DOHH2 (cell line): ENCODE measurements around the gene USPL1.

Experiments used
- H3F3A ChIP-seq: fragments of 200-600 bp; sonication (generic), shearing (Covaris generic); 2 replicates; pipeline ENCODE4 v1.6.0; 2016; ENCODE audit warnings: antibody characterized with exemption, mild to moderate bottlenecking; ENCODE audit not compliant: control insufficient read depth, insufficient read depth
- H3K27ac ChIP-seq: fragments of 200-600 bp; sonication (generic); 2 replicates; pipeline ENCODE4 v1.5.1; 2014; ENCODE audit warnings: low read depth, mild to moderate bottlenecking, low read length, moderate library complexity
- H3K27me3 ChIP-seq: fragments of 200-600 bp; sonication (generic); 2 replicates; pipeline ENCODE4 v1.6.1; 2014; ENCODE audit warnings: mild to moderate bottlenecking, low read length, mixed read lengths; ENCODE audit not compliant: control insufficient read depth
- H3K36me3 ChIP-seq: fragments of 200-600 bp; sonication (generic); 2 replicates; pipeline ENCODE4 v1.6.1; 2014; ENCODE audit warnings: mild to moderate bottlenecking, low read length, moderate library complexity, mixed read lengths; ENCODE audit not compliant: control insufficient read depth
- H3K4me1 ChIP-seq: fragments of 200-600 bp; sonication (generic); 2 replicates; pipeline ENCODE4 v1.6.1; 2014; ENCODE audit warnings: mild to moderate bottlenecking, low read length, mixed read lengths; ENCODE audit not compliant: control insufficient read depth
- H3K4me2 ChIP-seq: fragments of 200-600 bp; sonication (generic); 2 replicates; pipeline ENCODE4 v1.6.0; 2014; ENCODE audit warnings: mild to moderate bottlenecking, low read length, moderate library complexity
- H3K4me3 ChIP-seq: fragments of 200-600 bp; sonication (generic); 2 replicates; pipeline ENCODE4 v1.5.1; 2014; ENCODE audit warnings: mild to moderate bottlenecking, low read length, mixed read lengths
- H3K79me2 ChIP-seq: fragments of 200-600 bp; sonication (generic); 2 replicates; pipeline ENCODE4 v1.6.1; 2014; ENCODE audit warnings: mild to moderate bottlenecking, low read length, mixed read lengths; ENCODE audit not compliant: control insufficient read depth
- H3K9me2 ChIP-seq: fragments of 200-600 bp; sonication (generic); replicated peaks from 2 replicates; pipeline ENCODE4 v1.6.1; 2014; ENCODE audit warnings: mild to moderate bottlenecking, low read length, mixed read lengths; ENCODE audit not compliant: control insufficient read depth
- H3K9me3 ChIP-seq: fragments of 200-600 bp; sonication (generic); 2 replicates; pipeline ENCODE4 v1.6.1; 2014; ENCODE audit warnings: antibody characterized with exemption, low read length, mixed read lengths; ENCODE audit not compliant: control insufficient read depth, insufficient read depth
- H4K20me1 ChIP-seq: fragments of 200-600 bp; sonication (generic); 2 replicates; pipeline ENCODE4 v1.6.0; 2014; ENCODE audit warnings: low read depth, mild to moderate bottlenecking, antibody characterized with exemption, low read length, moderate library complexity; ENCODE audit not compliant: control insufficient read depth, insufficient read depth
- CTCF ChIP-seq: fragments of 200-600 bp; sonication (generic); IDR thresholded peaks from one replicate; pipeline ENCODE4 v1.5.1; 2014; ENCODE audit warnings: antibody characterized with exemption, mild to moderate bottlenecking, low read depth, low read length; ENCODE audit not compliant: poor library complexity, severe bottlenecking
- EZH2phosphoT487 ChIP-seq: fragments of 200-600 bp; sonication (generic); IDR thresholded peaks from 2 replicates; pipeline ENCODE4 v1.6.1; 2017; ENCODE audit warnings: borderline replicate concordance, mild to moderate bottlenecking, antibody characterized with exemption, low read length, moderate library complexity, mixed read lengths

The USPL1 gene

GRCh38 chr13:30593001-30593400 is 24.7 kb upstream of the USPL1 start:
- Histone ChIP-seq H3K27me3 (no peaks in the 10 kb centered on the region), H3K9me2 (no peaks in the 10 kb centered on the region), H3K36me3 (no peaks in the 10 kb centered on the region), H3K4me2 (no peak overlapping the region), H3K4me1 (peaks cover 3% of the 10 kb centered on the region), H4K20me1 (no peaks in the 10 kb centered on the region), H3K27ac (no peak overlapping the region), H3F3A (no peaks in the 10 kb centered on the region), H3K4me3 (no peak overlapping the region), H3K9me3 (no peaks in the 10 kb centered on the region), H3K79me2 (no peaks in the 10 kb centered on the region)
- TF ChIP-seq EZH2phosphoT487 (no peak), CTCF (no peak)

GRCh38 chr13:30600496-30600895 is 17.2 kb upstream of the USPL1 start:
- H3K4me2 ChIP-seq = no peak overlapping the region
- 0 out of 2 replicates have a peak, but pooled peaks cover 3% of the 10 kb centered on the region for H3F3A ChIP-seq
- TF ChIP-seq EZH2phosphoT487 (no peak), CTCF (no peak)
- no peaks in the 10 kb centered on the region for H3K27me3 ChIP-seq
- no peaks in the 10 kb centered on the region for H3K9me3 ChIP-seq
- H3K4me1 ChIP-seq = peaks cover 7% of the 10 kb centered on the region; the same call in 1 of the 2 replicates
- no peaks in the 10 kb centered on the region for H3K36me3 ChIP-seq
- H3K27ac ChIP-seq = no peak overlapping the region
- no peaks in the 10 kb centered on the region for H3K9me2 ChIP-seq
- no peaks in the 10 kb centered on the region for H3K79me2 ChIP-seq
- H3K4me3 ChIP-seq = no peak overlapping the region
- H4K20me1 ChIP-seq = no peaks in the 10 kb centered on the region

GRCh38 chr13:30601836-30602235 is 15.9 kb upstream of the USPL1 start:
- Histone ChIP-seq H3K27ac (no peak overlapping the region), H3K4me2 (no peak overlapping the region)
- no peak for TF ChIP-seq CTCF
- TF ChIP-seq EZH2phosphoT487 = no peak

More at GRCh38 chr13:30601836-30602235, 15.9 kb upstream of the USPL1 start:
- H3F3A ChIP-seq = peaks cover 10% of the 10 kb centered on the region; the same call in 1 of the 2 replicates
- no peaks in the 10 kb centered on the region for H3K9me2 ChIP-seq
- no peaks in the 10 kb centered on the region for H3K9me3 ChIP-seq
- H3K27me3 ChIP-seq = no peaks in the 10 kb centered on the region
- H3K79me2 ChIP-seq = no peaks in the 10 kb centered on the region
- no peaks in the 10 kb centered on the region for H4K20me1 ChIP-seq
- H3K36me3 ChIP-seq = no peaks in the 10 kb centered on the region
- H3K4me1 ChIP-seq = peaks cover 7% of the 10 kb centered on the region; the same call in 1 of the 2 replicates
- no peak overlapping the region for H3K4me3 ChIP-seq
